TTC549 (cell line): Measurements from ENCODE around the gene TGFB2.
"Not testable (repeated sequence)": the region's sequence is repeated elsewhere in the genome, so short reads cannot be mapped to it uniquely, and the experiment has no call there.

Experiments used
- FAIRE-seq: peaks from 2 replicates; lab custom pipeline; 2012; peaks lifted over from hg19 to GRCh38; lab: Jason Lieb, UNC

The TGFB2 gene

GRCh38 chr1:218344814-218345672 is at the start of gene TGFB2:
TGFB2 (plus strand) TSS chr1:218345336; CDS start chr1:218346702, 1,366 bp downstream.
- no peak for FAIRE-seq

- no peak for FAIRE-seq
Measured at GRCh38 chr1:218296162-218296561, 49.0 kb upstream of the TGFB2 start.

- FAIRE-seq, result no peak
Measured at GRCh38 chr1:218297461-218297860, 47.7 kb upstream of the TGFB2 start.

DNA sequence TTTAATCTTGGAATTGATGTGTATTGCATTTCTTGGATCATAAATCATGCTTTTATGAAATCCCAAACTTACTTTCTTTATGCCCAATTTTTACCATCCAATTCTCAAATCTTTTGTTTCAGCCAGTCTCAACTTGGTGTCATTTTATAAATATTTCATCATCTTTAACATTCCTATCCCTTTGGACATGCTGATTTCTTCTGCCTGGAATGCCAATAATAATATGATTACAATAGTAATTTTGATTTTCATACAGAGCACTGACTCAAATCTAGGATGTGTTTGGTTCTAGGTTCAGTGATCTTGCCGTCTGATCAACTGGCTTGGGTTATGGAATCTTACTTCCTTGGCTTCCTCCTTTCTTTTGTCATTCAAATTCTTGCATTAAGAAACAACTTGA is 47.3 kb upstream of the TGFB2 start:
- no peak for FAIRE-seq

- no peak for FAIRE-seq
Measured at GRCh38 chr1:218298398-218298797, 46.7 kb upstream of the TGFB2 start.

DNA sequence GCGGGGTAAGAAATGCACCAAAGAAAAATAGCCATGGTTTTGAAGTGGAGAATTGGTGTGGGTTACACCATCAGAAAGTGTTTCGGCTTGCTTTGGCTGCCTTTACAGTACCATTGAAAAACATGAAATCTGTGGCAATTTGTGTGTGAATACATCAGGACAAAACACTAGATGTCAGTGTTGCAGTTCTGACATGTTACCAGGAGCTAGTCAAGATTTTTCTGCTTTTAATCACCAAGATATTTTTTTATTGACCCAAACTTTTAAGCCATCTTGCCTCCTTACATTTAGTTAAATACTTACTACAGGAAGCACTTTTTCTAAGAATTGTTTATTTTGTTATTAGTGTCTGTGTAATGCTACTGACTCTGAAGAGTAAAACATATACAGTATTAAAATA is 45.7 kb upstream of the TGFB2 start:
- FAIRE-seq, result peak; percentile 97

GRCh38 chr1:218301217-218301616 is 43.9 kb upstream of the TGFB2 start:
- no peak for FAIRE-seq

DNA sequence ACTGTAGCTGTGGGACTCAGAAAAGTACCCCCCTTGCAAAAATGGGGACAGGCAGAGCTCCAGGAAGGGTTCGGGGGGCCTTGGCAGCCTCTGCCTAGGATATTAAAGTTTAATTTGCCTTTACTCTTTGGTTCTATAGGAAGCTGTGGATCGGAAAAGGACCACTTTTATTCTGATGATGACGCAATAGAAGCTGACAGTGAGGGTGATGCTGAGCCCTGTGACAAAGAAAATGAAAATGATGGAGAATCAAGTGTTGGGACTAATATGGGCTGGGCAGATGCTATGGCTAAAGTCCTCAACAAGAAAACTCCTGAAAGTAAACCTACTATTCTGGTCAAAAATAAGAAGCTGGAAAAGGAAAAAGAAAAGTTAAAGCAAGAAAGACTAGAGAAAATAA is 43.0 kb upstream of the TGFB2 start:
- no peak for FAIRE-seq

DNA sequence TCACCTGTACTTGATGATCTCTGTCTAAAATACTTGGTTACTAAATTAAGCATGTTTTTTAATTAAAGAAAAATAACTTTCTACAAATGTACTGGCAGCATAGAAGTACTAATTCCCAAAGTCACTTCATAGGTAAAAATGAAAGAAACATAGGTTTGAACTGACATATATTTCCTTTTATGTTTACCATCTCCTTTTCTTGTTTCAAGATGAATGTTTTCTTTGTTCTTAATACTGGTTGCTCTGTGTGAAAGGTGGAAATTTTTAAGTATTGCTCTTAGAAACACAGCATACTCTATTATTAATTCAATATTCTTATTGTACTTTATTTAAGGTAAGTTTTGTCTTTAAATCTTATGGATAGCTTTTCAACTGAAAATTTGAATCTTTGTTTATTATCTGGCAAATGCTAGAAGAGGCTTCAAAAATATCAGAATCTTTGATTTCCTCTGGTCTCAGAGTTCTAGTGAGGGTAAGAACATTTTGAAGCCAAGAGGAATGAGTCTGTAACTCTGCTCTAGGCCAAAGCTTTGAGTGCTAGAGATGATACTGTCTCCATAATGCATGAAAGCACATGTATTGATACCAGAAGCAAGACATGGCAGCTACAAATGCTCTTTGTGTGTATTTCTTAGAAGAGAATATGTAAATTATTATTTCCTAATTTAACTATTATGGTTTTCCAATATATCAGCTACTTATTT is 41.8 kb upstream of the TGFB2 start:
- FAIRE-seq, result peak; percentile 68

GRCh38 chr1:218304281-218305039 is 40.7 kb upstream of the TGFB2 start:
- no peak for FAIRE-seq

- no peak for FAIRE-seq
Measured at GRCh38 chr1:218305472-218306064, 39.6 kb upstream of the TGFB2 start.

GRCh38 chr1:218312509-218312908 is 32.6 kb upstream of the TGFB2 start:
- FAIRE-seq, result no peak

DNA sequence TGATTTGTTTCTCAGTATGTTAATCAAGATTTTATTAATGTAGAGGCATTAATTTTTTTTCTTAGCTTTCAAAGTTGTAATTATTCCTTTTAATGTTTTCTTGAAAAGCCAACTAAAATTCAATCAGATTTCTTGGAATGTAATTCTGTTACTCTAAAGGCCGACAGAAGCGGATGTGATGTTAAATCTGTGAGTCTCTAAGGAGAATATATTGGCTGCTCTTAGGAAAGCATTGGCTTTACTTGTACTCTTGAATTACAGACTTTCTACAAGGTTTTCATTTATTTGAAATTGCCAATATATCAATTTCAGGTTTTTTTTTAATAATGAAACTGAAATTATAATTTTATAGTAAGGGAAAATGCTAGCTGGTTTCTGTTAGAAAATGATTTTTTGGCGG is 30.8 kb upstream of the TGFB2 start:
- FAIRE-seq, result peak; percentile 82

DNA sequence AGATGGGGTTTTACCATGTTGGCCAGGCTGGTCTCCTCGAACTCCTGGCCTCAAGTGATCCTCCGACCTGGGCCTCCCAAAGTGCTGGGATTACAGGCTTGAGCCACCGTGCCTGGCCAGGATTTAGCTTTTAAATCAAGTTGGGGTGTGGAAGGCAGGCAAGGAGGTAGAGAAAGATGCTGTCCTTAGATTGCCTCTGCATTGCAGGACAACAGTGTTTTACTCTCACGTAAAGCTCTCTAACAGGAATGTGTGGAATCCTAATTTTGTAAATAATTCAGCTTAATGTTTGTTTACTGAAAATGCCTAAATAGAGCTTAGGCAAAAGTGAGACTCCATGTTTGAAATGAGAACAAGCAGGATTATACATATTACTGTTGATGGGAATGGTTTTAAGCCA is 29.5 kb upstream of the TGFB2 start:
- no peak for FAIRE-seq

GRCh38 chr1:218317061-218317460 is 28.1 kb upstream of the TGFB2 start:
- no peak for FAIRE-seq

GRCh38 chr1:218320182-218320581 is 25.0 kb upstream of the TGFB2 start:
- FAIRE-seq, result not testable (repeated sequence)

DNA sequence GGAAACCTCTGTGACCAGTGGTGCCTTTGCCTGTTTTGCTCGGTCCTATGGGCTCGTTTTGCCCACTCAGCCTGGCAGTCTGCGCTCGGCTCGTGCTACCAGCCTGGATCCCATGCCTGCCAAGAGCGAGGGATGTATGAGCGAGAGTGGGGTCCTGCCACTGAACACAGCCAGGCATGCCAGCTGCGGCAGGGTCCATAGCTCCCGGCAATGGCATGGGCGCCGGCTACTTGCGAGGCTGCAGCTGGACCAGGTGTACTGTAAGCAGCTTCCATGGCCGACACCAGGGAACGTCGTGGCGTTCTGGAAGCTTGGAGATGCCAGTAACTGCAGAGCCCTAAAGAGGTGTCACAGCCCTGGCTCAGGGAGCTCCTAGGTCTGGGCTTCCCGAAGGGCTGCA is 22.4 kb upstream of the TGFB2 start:
- FAIRE-seq, result no peak

- FAIRE-seq, result no peak
Measured at GRCh38 chr1:218323568-218324225, 21.4 kb upstream of the TGFB2 start.

DNA sequence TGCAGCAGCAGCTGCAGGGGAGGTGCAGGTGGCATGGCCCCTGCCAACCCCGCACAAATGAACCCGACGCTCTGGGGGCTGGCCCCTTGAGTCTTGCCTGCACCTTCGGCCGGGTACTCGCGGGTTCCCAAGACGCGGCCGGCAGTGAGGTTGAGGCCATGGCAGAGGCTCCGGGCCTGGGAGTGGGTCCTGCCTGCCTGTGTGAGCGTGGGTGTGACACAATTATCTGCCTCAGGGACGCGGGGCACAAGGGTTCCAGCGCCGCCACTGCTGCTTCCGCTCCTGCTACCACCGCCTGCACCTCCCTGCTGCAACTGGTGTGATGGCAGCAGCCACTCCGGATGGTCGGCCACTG is 20.9 kb upstream of the TGFB2 start:
- FAIRE-seq, result no peak

GRCh38 chr1:218328769-218329168 is 16.4 kb upstream of the TGFB2 start:
- no peak for FAIRE-seq

DNA sequence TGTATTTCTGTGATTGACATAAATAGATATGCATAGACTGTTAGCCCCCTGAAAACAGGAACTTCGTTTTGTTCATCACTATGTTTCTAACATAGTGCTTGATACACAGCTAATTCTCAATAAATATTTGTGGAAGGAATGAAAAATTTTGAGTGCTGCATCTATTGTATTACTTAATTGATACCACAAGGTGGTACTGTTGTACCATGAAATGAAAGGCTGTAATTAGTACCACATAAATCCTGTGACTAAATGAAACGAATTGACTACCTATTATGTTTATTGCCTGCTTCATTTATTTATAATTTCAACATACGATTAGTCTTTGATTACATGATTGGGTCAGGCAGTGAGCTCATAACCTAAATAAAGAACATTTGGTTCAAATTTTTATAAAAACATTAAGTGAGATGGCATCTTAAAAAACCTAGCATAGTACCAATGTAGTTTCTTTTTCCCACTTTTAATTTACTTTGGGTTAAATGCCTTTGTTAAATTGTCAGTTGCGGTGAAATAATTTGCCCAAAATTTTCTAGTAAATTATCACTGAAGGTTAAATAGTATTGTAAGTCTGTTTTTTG is 15.0 kb upstream of the TGFB2 start:
- peak; percentile 96 for FAIRE-seq

- FAIRE-seq, result no peak
Measured at GRCh38 chr1:218332416-218332815, 12.7 kb upstream of the TGFB2 start.
